NCI-H2171 treated with DMSO at 0.1 percent for 48 hours (cell line): ENCODE data around the gene NACC1.
A peak's percentile ranks its signal among the peaks of the same experiment; 100 is the strongest.
"Not testable (repeated sequence)": the region's sequence is repeated elsewhere in the genome, so short reads cannot be mapped to it uniquely, and the experiment has no call there.

Source experiments
- DNase-seq: peaks from one replicate; lab custom pipeline; 2025; lab: John Stamatoyannopoulos, UW

The NACC1 gene

DNA sequence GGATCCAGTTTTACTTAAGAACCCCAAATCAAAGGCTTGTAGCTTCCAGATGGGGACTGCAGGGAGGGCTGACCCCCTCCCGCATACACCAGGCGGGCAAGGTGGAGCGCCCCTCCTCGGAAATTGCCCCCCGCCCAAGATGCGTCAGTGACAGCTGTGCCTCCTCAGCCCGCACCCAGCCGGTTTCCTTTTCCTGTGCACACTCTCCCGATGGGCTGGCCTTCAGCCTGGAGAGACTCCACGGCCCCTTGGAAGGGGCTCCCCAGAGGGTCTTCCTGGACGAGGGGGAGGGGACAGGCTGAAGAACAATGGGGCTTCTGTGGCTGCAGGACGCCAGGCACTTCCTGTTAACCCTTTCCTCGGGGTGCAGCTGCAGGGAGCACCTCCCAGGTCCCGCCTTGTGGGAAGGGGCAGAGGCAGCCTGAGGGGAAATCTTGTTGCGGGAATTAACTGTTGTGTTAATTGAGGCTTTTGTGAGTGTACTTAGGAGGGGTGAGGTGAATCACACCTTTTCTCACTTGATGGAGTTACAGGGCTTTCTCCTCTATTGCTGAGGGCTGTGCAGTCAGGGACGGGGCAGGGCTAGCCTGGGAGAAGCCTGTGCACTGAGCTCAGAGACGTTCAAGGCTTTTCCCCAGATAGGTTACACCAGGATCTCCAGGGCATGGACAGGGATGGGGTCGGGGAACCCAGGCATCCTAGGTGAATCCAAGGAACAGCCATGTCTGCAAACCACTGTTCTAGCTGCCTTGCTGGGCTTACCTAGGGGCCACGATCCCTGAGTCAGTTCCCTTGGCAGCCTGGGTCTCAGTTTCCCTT, 46.5 kb downstream of the NACC1 start:
- peak; percentile 84 for DNase-seq

DNA sequence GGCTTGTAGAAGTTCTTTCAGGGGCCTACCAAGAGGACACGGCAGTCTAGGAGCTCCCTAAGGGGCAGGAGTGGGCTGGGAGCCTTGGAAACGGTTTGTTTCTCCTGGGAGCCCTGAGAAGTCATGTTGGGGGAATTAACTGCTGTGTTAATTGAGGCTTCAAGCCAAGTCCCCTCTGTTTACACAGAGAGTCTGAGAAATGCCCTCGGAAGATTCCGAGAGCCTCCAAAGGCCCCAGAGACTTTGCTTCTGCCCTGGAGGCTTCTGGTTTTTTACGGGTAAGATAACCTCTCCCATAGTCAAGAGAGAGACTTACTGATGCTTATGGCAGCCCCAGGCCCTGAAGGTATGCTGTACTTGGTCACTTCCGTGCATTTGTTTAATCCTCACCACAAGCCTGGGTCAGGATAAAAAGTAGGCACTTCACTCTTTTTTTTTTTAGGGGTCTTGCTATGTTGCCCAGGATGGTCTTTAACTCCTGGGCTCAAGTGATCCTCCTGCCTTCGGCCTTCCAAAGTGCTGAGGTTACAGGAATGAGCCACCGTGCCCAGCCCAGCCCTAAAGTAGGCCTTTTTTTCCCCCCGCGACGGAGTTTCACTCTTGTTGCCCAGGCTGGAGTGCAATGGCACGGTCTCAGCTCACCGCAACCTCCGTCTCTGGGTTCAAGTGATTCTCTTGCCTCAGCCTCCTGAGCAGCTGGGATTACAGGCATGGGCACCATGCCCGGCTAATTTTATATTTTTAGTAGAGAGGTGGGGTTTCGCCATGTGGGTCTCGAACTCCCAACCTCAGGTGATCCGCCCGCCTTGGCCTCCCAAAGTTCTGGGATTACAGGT, 47.3 kb downstream of the NACC1 start:
- DNase-seq, result peak; percentile 17

GRCh38 chr19:13166151-13166550, 48.1 kb downstream of the NACC1 start:
- DNase-seq, result not testable (repeated sequence)

- no peak for DNase-seq
These were observed 51.7 kb downstream of the NACC1 start for GRCh38 chr19:13169769-13170168.

- no peak for DNase-seq
These were observed 53.1 kb downstream of the NACC1 start for GRCh38 chr19:13171146-13171545.

DNA sequence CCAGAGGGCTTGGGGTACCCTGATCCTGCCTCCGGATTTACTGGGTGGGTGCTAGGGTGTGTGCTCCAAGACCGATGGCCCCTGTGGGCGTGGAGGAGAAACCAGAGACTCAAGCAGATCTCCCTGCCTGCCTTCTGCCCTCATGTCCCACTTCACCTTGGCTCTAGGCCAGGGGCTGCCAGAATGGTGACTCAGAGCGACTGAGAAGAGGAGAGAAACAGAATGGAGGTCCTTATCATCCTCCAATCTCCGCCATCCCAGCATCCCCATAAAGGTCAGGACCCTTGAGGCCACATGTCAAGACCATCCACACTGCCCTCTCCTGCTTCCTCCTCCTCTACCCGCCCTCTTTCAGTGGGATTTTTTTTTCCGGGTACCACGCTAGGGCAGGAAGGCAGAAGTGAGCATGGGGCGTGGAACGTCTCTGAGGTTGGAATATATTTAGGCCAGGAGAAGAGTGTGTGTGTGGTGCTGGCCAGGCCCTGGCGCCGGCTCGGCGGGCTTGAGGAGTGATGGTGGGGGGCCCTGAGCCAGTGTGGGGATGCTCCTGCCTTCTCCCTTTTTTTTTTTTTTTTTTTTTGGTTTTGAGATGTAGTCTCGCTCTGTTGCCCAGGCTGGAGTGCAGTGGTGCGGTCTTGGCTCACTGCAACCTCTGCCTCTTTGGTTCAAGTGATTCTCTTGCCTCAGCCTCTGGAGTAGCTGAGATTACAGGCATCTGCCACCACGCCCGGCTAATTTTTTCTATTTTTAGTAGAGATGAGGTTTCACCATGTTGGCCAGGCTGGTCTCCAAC, 54.5 kb downstream of the NACC1 start:
- peak; percentile 66 for DNase-seq

GRCh38 chr19:13173139-13173737, 55.2 kb downstream of the NACC1 start:
- no peak for DNase-seq

- peak; percentile 23 for DNase-seq
These were observed 58.3 kb downstream of the NACC1 start for GRCh38 chr19:13176345-13176744.

DNA sequence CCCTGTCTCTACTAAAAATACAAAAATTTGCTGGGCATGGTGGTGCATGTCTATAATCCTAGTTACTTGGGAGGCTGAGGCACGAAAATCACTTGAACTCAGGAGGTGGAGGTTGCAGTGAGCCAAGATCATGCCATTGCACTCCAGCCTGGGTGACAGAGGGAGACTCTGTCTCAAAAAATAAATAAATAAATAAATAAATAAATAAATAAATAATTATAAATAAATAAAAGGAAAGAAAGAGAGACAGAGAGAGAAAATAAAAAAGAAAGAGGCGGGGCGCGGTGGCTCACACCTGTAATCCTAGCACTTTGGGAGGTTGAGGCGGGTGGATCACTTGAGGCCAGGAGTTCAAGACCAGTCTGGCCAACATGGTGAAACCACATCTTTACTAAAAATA, 59.5 kb downstream of the NACC1 start:
- not testable (repeated sequence) for DNase-seq

- DNase-seq, result not testable (repeated sequence)
These were observed 60.2 kb downstream of the NACC1 start for GRCh38 chr19:13178291-13178690.

- no peak for DNase-seq
These were observed 63.8 kb downstream of the NACC1 start for GRCh38 chr19:13181747-13182388.

GRCh38 chr19:13184926-13185325, 66.9 kb downstream of the NACC1 start:
- DNase-seq, result not testable (repeated sequence)

GRCh38 chr19:13185763-13186657, 67.9 kb downstream of the NACC1 start:
- DNase-seq, result not testable (repeated sequence)

- DNase-seq, result not testable (repeated sequence)
These were observed 68.6 kb downstream of the NACC1 start for GRCh38 chr19:13186688-13187087.

DNA sequence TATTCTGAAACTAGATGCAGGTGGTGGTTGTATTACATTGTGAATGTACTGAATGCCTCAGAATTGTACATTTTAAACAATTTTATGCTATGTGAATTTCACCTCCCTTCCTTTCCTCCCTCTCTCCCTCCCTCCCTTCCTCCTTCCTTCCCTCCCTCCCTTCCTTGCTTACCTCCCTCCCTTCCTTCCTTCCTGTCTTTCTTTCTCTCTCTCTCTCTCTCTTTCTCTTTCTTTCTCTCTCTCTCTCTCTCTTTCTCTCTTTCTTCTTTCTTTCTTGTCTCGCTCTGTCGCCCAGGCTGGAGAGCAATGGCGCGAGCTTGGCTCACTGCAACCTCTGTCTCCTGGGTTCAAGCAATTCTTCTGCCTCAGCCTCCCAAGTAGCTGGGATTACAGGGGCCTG, 69.4 kb downstream of the NACC1 start:
- no peak for DNase-seq

DNA sequence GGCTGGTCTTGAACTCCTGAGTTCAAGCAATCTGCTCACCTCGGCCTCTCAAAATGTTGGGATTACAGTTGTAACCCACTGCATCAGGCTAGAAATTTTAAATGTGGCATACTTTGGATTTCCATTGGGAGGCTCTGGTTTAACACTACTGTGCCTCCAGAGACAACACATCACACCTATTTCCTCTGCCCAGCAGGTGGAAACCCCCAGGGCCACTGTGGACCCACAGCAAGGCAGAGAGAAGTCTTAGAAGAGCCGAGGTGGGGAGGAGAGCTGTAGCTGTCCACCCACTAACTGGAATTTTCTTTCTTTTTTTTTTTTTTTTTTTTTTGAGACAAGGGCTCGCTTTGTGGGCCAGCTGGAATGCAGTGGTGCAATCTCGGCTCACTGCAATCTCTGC, 71.5 kb downstream of the NACC1 start:
- no peak for DNase-seq
